HG03521 (cell line): Measurements from ENCODE around the gene METTL25.

Experiments used
- ATAC-seq: cut with Tn5 transposase; IDR thresholded peaks from one replicate; pipeline ENCODE4 v1.9.1; 2021; ENCODE audit warnings: mild to moderate bottlenecking, moderate library complexity; ENCODE audit not compliant: unreplicated experiment

METTL25 gene

DNA sequence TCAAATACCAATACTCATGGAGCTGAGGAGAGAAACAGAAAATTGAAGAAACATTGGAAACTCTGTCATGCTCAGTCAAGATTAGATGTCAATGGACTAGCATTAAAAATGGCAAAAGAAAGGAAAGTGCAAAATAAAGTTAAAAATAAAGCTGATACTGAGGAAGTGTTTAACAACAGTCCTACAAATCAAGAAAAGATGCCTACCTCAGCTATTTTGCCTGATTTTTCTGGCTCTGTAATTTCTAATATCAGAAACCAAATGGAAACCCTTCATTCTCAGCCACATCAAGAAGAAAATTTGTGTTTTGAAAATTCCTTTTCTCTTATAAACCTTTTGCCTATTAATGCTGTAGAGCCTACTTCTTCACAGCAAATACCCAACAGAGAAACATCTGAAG, 40.5 kb downstream of the METTL25 start:
- no peak for ATAC-seq

DNA sequence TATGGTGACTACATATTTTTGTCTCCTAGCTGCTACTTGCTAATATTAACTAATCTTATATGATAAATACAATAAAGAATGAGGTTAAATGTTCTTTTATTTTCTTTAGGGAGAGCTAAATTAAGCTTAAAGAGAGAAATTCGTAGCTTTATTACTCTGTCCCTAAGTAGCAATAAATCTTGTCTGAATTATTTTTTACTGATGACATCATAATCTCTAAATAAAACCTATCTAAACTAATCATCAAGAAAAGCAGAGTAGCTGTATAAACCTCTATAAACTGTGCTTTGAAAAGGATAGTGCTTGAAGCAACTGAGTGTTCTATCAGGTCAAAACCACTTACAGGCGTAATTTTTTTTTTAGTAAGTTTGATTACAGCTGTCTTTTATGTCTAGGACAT, 42.5 kb downstream of the METTL25 start:
- no peak for ATAC-seq

DNA sequence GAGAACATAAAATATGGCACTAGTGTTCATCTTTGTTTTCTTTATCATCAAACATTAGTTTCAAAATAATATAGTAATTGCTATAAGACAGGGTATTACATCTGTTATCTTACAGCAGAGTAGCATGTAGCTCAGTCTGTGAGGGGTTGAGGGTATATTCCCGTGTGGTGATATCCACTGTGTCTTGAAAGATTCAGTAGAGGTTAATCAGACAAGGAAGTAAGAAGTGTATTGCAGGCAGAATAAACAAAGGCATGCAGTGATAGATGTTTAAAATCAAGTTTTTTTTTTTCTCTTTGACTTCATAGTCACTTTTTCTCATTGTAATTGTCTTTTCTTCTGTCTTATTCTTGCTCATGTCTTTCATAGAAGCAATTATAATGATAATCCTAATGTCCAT, 48.3 kb downstream of the METTL25 start:
- ATAC-seq = no peak

DNA sequence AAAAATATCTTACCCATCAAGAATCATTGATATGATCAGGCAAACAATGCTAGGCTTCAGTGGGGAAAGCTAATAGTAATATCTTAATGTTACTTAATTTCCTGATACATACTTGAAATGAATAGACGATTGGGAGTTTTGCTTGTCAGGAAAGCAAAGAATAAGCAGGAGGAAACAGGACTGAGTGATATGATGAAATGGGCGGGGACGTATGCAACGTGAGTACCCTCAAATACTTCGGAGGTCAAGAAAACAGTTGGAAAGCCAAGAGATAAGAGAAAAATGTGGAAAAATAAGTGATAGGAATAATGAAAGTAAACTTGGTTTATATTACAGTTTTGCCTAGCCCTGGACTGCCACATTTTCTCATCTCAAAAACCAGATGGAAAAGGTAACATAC, 49.2 kb downstream of the METTL25 start:
- ATAC-seq = no peak

DNA sequence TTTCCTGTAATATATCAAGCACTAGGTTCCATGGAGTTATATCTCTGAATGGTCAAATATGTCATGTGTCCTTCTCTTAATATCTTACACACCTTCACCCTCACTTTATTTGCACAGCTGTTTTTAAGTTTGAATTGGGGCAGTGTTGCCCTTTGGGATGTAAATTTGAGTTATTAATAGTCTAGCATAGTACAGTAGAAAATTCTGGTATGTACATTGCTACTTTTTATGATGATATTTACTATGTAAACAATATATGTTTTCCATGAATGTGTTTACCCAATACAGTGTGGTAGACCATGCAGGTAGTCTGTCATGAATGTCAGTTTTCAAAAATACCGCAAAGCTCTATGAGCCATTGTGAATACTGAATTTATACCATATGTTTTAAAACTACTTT, 50.5 kb downstream of the METTL25 start:
- no peak for ATAC-seq

DNA sequence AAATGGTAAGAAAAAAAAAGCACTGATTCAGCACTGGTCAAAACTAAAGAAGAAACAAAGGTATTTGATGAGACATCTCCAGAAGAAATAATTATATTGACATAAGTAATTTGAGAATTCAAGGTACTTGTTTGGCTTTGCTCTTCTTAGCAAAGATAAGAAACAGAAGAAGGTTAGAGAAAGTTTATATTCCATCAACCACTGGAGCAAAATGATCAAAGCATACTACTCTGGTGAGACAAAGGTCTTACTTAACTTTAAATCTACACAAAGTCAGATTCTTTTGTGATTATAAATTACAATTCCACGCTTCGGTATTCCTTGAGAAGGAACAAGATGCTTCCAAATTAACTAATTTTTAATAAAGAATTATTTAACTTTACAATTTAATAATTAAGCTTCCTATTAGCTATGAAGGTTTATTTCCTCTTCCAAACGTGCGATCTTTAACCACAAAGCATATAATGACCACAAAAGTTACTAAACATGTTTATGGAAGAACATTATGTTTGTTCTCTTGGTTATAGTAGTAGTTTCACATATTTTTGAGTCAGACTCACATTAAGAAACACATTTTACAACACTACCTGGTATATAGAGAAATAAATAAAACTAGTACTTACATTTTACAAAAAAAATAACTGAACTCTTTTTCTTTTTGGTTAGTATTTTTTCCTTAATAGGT, 53.4 kb downstream of the METTL25 start:
- no peak for ATAC-seq

DNA sequence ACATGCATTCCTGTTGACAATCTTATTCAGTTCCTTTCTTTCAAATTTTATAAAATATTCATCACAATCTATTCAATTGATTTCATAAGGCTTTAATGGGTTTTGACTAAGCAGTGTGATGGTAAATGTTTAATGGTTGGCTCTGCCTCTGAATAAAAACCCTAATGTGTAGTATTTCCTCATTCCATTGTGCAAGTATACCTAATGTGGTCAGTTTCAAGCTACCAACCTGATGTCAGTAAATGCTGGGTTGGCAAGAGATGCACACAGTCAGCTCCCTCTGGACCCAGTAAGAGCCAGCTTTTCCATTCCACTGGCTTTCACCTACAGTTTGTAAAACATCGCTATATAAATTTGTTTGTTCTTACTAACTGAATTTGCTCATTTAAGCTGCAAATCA, 53.9 kb downstream of the METTL25 start:
- no peak for ATAC-seq

DNA sequence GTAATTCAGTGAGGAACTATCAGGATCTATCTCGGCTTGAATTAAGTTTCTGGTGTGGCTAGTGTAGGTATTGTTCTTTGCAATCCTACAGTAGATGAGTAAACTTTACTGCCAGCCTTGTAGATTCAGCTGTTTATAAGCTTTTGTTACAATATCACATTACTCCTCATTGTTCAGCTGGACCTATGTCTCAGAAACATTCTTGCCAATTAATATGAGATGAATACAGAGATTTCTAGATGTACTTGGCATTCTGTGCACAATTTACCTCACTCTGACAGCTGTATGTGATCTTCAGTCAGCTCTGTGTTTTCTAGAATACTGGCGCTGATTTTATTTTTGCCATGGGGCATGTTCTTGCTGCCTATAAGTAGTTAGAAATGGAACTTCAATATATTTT, 55.7 kb downstream of the METTL25 start:
- ATAC-seq = no peak

DNA sequence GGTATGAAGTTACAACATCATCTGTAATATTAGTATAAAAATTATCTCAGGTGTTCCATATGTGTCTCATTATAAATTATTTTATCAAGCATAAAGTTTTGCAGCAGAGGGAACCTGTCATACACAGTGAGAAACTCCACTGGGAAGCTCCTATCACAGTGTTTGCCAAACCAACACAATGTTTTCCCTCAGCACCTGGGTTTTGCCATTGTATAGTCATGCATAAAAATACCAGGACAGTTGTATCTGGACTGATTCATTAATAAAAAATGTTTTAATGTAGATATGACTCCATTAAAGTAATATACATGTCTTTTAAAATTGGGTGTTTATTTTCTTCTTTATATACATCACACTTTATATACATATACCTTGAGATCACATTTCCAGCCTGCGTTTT, 56.6 kb downstream of the METTL25 start:
- ATAC-seq = no peak

DNA sequence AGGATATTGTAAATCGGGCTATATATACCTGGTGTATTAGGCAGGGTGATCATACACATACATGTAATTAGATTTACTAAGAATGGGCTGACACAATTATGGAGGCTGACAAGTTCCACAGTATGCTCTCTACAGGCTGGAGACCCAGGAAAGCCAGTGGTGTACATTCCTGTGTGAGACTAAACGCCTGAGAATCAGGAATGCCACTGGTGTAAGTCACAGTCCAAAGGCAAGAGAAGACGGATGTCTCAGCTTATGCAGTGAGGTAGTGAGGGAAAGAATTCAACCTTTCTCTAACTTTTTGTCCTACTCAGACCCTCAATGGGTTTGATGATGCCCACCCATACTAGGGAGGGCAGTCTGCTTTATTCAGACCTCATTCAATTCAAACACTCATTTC, 57.1 kb downstream of the METTL25 start:
- no peak for ATAC-seq

DNA sequence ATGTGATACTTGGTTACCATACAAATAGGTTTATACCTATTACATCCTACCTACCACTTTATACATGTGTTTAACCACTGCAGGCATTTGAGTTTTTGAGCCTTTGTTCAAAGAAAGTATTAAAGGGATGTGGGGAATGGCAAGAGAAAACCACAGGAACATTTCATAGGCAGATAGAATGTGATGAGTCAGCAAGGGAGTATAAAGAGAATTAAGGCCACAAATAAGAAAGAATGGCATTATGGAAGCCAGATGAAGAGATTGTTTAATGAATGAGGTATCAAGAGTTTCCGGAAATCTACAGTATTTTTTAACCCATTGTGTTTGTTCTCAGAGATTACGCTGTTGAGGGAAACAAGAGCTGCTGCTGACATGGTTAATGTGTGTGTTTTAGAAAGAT, 66.9 kb downstream of the METTL25 start:
- ATAC-seq = no peak

DNA sequence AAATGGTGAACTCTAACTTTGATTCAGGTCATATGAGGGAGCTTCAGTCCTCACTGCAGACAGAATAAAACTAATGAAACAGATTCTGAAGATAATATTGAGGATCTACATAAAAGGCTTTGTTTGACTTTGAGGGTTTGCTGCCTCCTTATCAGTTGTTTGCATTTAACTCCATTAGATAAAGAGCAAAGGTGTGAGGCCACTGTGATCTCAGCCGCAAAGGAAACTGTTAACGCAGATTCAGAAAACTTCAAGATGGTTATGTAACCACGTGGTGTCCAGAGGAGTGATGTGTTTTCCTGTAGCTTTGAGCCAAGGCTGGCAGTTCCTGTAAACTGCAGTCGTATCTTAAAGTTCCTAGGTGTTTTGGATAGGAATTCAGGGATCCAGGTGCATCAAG, 67.8 kb downstream of the METTL25 start:
- no peak for ATAC-seq

DNA sequence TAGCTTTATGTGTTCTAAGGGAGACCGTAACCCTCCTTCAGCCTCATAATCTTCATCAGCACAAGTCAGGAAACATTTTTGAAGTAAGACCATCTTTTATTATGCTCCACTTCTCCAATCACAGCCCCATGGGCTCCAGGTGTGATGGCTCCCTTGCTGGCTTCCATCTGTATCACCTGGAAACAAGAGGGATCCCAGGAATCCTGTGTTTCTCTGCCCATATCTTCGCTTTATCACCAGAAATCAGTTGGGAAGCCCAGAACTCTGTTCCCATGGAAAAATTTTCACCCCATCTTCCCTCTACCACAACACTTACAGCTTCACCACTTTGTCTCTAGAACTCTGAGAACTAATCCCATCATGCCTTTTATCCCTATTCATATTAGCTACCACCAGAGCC, 68.3 kb downstream of the METTL25 start:
- no peak for ATAC-seq

DNA sequence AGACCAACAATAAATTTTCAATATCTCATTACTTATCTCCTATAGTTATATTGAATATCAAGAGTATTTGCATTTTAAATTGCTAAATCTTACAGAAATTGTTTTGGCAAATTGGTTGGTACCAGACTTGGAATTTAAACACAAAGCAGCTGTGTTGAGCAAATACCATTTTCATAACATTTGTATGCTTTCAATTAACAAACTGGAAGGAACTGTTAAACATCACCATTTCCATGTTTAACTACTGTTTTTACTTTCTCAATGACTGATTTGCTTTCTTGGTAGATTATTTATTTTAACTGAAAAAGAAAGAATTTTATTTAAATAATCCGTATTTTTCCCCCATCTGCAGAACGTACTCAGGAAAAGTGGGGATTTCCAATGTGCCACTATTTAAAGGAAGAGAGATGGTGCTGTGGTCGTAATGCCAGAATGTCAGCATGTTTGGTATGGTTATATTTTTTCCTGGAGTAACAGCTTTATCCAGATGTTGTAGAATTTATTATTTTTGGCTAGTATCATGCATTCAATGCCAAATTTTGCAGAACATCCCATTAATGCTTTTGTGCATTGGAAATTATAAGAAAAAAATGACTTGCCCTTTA, 72.3 kb downstream of the METTL25 start:
- no peak for ATAC-seq

DNA sequence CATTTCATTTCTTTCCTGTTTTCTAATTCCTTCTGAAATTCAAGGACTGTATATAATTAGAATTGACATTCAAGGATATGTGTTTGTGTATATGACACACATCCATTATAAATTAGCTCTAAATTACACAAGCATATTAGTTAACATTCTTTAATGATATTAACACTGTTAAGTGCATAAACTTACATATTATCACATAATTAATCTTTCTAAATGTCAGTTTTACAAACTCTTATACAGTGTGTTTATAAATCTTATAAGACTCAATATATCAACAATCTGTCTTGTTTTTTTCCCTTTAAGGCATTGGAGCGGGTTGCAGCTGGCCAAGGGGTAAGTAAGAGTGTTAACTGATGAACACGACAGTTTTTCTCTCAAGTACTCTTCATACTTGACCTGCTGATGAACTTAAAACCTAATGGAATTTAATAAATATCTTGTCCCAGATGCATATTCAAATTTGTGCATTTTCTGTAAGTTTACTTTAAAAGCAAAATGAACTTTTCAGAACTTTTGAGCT, 76.1 kb downstream of the METTL25 start:
- ATAC-seq = no peak

DNA sequence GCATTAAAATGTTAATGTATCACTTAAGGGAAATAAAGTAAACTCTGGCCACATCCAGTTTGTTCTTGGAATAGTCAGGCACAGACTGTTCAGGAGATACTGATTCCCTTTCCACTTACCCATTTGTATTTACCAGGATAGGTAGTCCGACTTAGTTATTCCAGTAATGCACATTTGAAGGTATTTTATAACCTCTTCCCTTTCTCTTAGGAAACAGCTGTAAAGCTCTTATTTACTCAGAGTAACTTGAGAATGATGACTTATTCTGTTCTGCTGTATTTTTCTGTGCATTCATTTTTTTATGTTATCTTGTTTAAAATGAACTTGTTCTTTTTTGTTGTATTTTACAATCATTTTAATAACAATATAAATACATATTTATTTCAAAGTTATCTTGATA, 78.0 kb downstream of the METTL25 start:
- ATAC-seq = no peak

DNA sequence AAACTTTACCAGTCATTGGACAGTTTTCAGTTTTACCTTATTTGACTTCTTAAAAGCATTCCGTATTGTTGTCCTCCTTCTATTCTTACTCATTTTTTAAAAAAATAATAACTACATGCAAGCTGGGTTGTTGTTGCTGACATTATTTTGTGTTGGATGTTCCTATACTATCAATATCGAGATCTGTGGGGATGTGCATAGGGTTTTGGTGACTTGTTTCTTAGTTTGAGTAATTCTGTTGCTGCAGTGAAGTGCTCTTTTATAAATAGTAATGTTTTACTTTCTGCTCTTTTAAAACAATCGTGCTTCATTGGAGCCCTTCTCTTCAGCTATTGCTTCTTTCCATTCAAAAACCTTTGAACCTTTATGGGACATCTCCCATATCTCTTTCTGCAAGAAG, 79.4 kb downstream of the METTL25 start:
- ATAC-seq = peak; percentile 23

DNA sequence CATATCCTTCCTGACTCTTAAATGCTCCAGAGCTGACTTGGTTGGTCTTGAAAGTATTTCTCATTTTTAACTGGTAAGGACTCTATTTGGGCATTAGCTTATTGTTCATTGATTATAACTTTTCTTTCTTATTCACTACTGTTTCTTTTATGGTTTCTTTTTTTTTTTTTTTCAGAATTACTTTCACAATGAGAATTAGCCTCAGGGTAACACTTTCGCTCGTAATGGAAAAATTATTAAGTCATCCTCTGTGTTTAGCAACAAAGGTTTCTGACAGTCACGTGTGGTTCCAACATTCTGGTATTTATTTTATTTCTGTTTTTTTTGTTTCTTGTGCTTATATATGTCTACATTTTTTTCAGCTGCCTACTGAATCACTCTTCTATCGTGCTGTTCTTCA, 80.0 kb downstream of the METTL25 start:
- peak; percentile 65 for ATAC-seq

DNA sequence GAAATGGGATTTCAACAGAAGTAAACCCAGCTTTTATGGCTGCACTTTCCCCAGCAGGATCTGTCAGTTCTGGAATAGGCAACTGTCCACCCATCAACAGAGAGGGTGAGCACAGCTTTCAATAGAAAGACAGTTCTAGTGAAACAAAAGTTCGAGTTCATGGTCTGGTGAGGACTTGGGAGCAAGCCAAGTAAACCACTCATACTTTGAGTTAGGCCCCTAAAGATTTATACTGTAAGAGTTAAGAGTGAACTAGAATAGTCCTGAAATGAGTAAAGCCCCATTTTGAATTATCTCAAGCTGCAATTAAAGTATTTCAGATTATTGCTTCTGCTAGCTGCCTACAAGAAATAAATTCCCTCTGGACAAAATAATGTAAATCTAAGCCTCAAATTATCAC, 82.6 kb downstream of the METTL25 start:
- no peak for ATAC-seq

DNA sequence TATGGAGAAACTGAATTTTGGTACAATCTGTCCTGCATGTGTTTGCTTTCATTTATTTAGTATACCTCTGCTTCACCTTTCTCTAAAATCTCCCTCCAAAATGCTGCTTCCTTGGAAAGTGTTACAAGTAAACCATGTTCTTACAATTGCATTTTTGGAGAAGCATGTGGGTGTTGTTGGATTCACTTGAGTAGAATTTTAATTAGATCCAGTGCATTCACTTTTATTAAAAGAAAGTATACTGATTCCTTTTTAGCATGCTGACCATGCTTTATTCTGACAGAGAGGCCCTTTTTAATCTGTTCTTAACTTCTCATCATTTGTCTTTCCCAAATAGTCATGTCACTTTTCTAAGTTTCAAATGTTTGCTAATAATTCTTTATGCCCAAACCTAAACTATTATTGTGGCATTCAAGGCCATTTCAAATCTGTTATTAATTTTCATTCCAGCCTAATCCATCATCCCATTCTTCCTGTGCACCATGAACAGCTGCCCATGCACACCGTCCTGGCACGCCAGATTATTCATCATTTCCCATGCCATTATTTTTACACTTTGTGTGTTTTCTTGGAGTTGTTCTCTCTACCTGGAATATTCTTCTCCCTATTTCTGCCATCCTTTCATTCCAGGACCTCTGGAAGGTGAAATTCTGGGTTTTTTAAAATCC, 90.7 kb downstream of the METTL25 start:
- ATAC-seq = no peak

DNA sequence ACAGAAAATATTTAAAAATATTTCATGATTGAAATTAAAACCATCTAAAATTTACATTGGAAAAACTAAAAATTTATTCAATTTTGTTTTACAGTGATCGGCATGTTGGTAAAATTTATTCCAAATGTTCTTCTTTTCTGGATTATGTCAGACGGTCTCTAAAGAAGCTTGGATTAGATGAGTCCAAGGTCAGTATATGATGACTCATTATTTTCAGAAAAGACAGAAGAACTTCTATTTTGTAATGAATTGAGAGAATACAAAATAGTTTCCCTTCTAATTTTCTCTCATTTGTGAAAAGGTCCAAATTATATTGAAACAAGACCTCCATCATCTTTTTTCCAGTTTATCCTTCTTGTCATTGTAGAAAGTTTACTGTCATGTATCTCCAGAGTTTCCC, 98.3 kb downstream of the METTL25 start:
- no peak for ATAC-seq

DNA sequence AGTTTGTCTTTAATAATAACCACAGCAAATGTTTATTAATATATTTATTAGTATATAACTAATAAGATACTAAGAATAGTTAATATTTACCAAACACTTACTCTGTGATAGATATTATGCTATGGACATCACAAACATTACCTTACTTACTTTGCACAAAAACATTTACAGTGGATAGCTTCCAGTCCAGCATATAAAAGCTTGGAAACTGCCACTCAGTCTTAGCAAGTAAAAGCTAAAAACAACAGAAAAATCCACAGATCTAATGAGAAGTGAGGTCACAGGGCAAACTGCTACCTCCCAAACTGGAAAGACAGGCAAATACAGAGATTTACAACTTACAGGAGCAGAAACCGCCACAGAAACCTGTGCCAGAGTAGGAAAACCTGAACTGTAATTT, 99.8 kb downstream of the METTL25 start:
- ATAC-seq = no peak
